Vagina (tissue), 2 donors: ENCODE results near the gene CD300E. TPM values are rescaled to one million over a fixed set of nuclear protein-coding genes. Genes with fewer than 3 reads are reported as not detected.

Experiments
- DNase-seq, 2 donors: peaks; one replicate each; pipeline ENCODE4 v3.0.0-alpha.2; 2017; ENCODE audit errors: extremely low spot score in 2 of 2
- H3K27ac ChIP-seq: fragments of 200-600 bp; sonication (generic); one replicate; pipeline ENCODE4 v1.5.1; 2019
- H3K27me3 ChIP-seq: fragments of 200-600 bp; sonication (generic); one replicate; pipeline ENCODE4 v1.5.1; 2019
- H3K36me3 ChIP-seq, 2 donors: fragments of 200-600 bp; sonication (generic); one replicate each; pipeline ENCODE4 v1.5.1; 2017 to 2019
- H3K4me1 ChIP-seq: fragments of 200-600 bp; sonication (generic); one replicate; pipeline ENCODE4 v1.5.1; 2019
- H3K4me3 ChIP-seq, 2 donors: fragments of 200-600 bp; sonication (generic); 1 replicate in 1 of 2; 2 replicates in 1 of 2; pipeline ENCODE4 v1.5.1; 2016 to 2019
- H3K9me3 ChIP-seq: fragments of 200-600 bp; sonication (generic); one replicate; pipeline ENCODE4 v1.5.1; 2019
- POLR2A ChIP-seq, 2 donors: fragments of 450-650 bp; IDR thresholded peaks; one replicate each; pipeline ENCODE4 v1.6.1; 2017; ENCODE audit warnings: antibody characterized with exemption in 2 of 2, mild to moderate bottlenecking in 2 of 2, moderate library complexity in 2 of 2
- POLR2AphosphoS5 ChIP-seq, 2 donors: sonication (generic); formaldehyde crosslinking; IDR thresholded peaks; one replicate each; pipeline ENCODE4 v1.9.0; 2017; ENCODE audit warnings: antibody characterized with exemption in 2 of 2, mild to moderate bottlenecking in 2 of 2, low read depth in 1 of 2; ENCODE audit not compliant: insufficient read depth in 1 of 2
- intact Hi-C: fragments of 100-400 bp; cut with DNase I; formaldehyde crosslinking; loops from one replicate; pipeline ENCODE4 v1.15.1; 2023
- total RNA-seq: library from RNA; depleted of rRNA; stranded (reverse); fragments of >200 nt; gene quantifications from one replicate; pipeline ENCODE4 v1.2.3, GENCODE V29; 2016
- TF ChIP-seq, protein P1 (sequence below), 3 experiments: fragments of 450-650 bp in 2 of 3; fragments of 200-600 bp in 1 of 3; sonication (generic) in 1 of 3; IDR thresholded peaks; one replicate each; pipeline ENCODE4 v1.5.1; 2017 to 2019; ENCODE audit warnings: antibody characterized with exemption in 3 of 3, mild to moderate bottlenecking in 2 of 3, moderate library complexity in 2 of 3

CD300E gene
- total RNA-seq, 1 donor from 2014 or later = 0.98 TPM

DNA sequence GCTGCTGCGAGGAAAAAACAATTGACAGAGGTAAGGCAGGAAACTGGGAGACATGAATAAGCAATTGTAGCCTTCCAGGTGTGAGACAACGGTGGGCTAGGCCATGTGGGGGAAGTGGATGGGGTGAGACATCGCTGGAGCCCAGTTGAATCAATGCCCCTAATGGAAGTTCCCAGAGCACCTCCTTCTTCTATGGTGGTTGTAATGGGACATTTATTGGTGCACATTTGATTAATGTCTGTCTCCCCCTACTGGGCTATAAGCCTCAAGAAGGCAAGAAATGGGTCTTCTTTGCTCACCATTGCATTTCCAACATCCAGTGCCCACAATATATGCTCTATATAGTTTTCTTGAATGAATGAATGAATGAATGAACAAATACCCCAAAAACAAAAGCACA lies 22.7 kb upstream of the CD300E start:
- H3K4me1 ChIP-seq = no peaks in the 10 kb centered on the region
- H3K9me3 ChIP-seq = no peaks in the 10 kb centered on the region
- H3K4me3 ChIP-seq = no peak overlapping the region
- no peaks in the 10 kb centered on the region for H3K36me3 ChIP-seq
- DNase-seq = no peak
- H3K27me3 ChIP-seq = no peaks in the 10 kb centered on the region
- no peak overlapping the region for H3K27ac ChIP-seq
- TF ChIP-seq POLR2A (IDR thresholded peaks at IDR 0.05) = no peak
- TF ChIP-seq POLR2AphosphoS5 (IDR thresholded peaks at IDR 0.05; ENCODE audit: insufficient read depth in 1 of 2, low read depth in 1 of 2) = no peak
- TF ChIP-seq, protein P1, sequence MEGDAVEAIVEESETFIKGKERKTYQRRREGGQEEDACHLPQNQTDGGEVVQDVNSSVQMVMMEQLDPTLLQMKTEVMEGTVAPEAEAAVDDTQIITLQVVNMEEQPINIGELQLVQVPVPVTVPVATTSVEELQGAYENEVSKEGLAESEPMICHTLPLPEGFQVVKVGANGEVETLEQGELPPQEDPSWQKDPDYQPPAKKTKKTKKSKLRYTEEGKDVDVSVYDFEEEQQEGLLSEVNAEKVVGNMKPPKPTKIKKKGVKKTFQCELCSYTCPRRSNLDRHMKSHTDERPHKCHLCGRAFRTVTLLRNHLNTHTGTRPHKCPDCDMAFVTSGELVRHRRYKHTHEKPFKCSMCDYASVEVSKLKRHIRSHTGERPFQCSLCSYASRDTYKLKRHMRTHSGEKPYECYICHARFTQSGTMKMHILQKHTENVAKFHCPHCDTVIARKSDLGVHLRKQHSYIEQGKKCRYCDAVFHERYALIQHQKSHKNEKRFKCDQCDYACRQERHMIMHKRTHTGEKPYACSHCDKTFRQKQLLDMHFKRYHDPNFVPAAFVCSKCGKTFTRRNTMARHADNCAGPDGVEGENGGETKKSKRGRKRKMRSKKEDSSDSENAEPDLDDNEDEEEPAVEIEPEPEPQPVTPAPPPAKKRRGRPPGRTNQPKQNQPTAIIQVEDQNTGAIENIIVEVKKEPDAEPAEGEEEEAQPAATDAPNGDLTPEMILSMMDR (IDR thresholded peaks at IDR 0.05) = no peak
- intact Hi-C loops = no loop called here

DNA sequence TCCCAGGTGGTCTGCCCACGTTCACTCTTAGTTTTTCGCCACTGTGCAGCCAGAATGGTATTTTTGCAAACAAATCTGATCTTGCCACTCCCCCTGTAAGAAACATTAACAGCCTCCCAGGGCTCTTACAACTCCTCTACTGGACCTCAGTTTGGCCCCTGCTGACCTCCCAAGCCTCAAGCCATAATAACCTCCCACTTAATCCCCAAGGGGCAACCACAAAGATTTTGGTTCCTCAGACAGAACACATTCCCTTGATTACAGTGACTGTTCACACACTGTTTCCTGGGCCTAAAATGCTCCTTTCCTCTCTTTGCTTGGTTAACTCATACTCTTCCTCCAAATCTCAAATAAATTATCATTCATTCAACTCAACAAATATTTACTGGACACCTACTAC lies 21.5 kb upstream of the CD300E start:
- TF ChIP-seq POLR2AphosphoS5 (IDR thresholded peaks at IDR 0.05; ENCODE audit: insufficient read depth in 1 of 2, low read depth in 1 of 2) (no peak), POLR2A (IDR thresholded peaks at IDR 0.05) (no peak)
- TF ChIP-seq, protein P1 (IDR thresholded peaks at IDR 0.05) = no peak
- no peaks in the 10 kb centered on the region for H3K4me1 ChIP-seq
- no peaks in the 10 kb centered on the region for H3K27me3 ChIP-seq
- DNase-seq = no peak
- intact Hi-C loops = no loop called here
- no peak overlapping the region for H3K27ac ChIP-seq
- H3K4me3 ChIP-seq = no peak overlapping the region
- no peaks in the 10 kb centered on the region for H3K9me3 ChIP-seq
- no peaks in the 10 kb centered on the region for H3K36me3 ChIP-seq

DNA sequence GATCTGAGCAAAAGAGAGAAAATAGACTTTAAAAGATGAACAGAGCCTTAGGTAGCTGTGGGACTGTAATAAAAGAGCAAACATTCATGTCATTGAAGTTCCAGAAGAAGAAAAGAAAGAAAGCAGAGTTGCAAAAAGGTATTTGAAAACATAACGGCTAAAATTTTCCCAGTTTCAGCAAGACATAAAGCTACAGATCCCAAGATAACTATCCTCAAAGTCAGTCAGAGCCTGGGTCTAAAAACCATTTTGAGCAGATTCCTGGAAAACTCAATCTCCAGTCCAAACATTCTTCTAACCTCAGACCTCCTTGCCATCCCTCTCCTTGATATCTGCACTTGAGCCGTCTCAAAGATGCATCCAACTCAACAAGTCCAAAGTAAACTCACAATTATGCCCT lies 20.9 kb upstream of the CD300E start:
- no peak for DNase-seq
- TF ChIP-seq POLR2AphosphoS5 (IDR thresholded peaks at IDR 0.05; ENCODE audit: insufficient read depth in 1 of 2, low read depth in 1 of 2) (no peak), POLR2A (IDR thresholded peaks at IDR 0.05) (no peak)
- TF ChIP-seq, protein P1 (IDR thresholded peaks at IDR 0.05) = no peak
- H3K27ac ChIP-seq = no peak overlapping the region
- H3K9me3 ChIP-seq = no peaks in the 10 kb centered on the region
- H3K36me3 ChIP-seq = no peaks in the 10 kb centered on the region
- no peak overlapping the region for H3K4me3 ChIP-seq
- intact Hi-C loops = no loop called here
- H3K4me1 ChIP-seq = no peaks in the 10 kb centered on the region
- no peaks in the 10 kb centered on the region for H3K27me3 ChIP-seq

DNA sequence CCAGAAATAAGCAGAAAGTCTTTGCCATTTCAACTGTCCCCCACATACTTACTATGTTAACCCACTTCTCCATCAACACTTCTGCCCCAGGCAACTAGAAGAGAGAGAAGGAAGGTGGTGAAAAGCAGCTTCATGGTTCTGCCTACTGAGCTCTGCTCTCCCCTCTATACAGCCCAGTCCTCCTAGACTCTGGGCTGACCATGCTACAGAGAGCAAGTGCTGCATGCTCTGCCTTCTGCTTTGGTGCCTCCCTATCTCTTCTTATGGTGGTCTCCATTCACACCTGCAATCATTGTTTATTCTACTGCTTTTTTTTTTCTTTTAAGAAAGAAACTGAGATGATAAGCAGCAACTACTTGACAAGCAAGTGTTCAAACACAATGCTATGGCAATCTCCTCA lies 20.3 kb upstream of the CD300E start:
- DNase-seq = no peak
- no peak for TF ChIP-seq POLR2AphosphoS5 (IDR thresholded peaks at IDR 0.05; ENCODE audit: insufficient read depth in 1 of 2, low read depth in 1 of 2)
- TF ChIP-seq POLR2A (IDR thresholded peaks at IDR 0.05) = no peak
- TF ChIP-seq, protein P1 (IDR thresholded peaks at IDR 0.05) = no peak
- Histone ChIP-seq H3K4me3 (no peak overlapping the region), H3K4me1 (no peaks in the 10 kb centered on the region), H3K27ac (no peak overlapping the region), H3K27me3 (no peaks in the 10 kb centered on the region), H3K36me3 (no peaks in the 10 kb centered on the region), H3K9me3 (no peaks in the 10 kb centered on the region)
- intact Hi-C loops = no loop called here

DNA sequence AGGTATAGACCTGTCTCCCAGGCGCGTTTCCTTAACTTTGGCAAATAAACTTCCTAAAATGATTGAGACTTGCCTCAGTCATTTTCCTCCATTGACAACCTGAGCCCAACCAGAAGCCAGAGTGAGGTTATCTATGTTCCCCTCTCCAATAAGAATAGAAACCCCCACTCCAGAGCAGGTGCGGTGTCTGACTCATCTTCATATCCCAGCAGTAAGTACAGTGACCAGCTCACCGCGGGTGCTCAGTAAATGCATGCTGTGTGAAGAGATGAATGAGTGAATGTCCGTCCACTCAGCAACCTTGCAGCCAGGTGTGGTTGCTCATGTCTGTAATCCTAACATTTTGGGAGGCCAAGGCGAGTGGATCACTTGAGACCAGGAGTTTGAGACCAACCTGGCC lies 19.5 kb upstream of the CD300E start:
- H3K27ac ChIP-seq = no peak overlapping the region
- DNase-seq = no peak
- H3K4me3 ChIP-seq = no peak overlapping the region
- H3K4me1 ChIP-seq = no peaks in the 10 kb centered on the region
- no peaks in the 10 kb centered on the region for H3K36me3 ChIP-seq
- TF ChIP-seq POLR2A (IDR thresholded peaks at IDR 0.05) = no peak
- no peak for TF ChIP-seq POLR2AphosphoS5 (IDR thresholded peaks at IDR 0.05; ENCODE audit: insufficient read depth in 1 of 2, low read depth in 1 of 2)
- TF ChIP-seq, protein P1 (IDR thresholded peaks at IDR 0.05) = no peak
- H3K27me3 ChIP-seq = no peaks in the 10 kb centered on the region
- no peaks in the 10 kb centered on the region for H3K9me3 ChIP-seq
- intact Hi-C loops = no loop called here
